SK-N-SH treated with all-trans-retinoic acid at 6 μM for 48 hours (cell line): ENCODE data around the gene PAOX.

Source experiments
- GLIS3 ChIP-seq: fragments of 250-450 bp; sonication (Bioruptor Pico); IDR thresholded peaks from 2 replicates; pipeline ENCODE4 v1.5.0; 2020; ENCODE audit warnings: mild to moderate bottlenecking, moderate library complexity
- ISL1 ChIP-seq: fragments of 250-450 bp; sonication (Bioruptor Pico); IDR thresholded peaks from 2 replicates; pipeline ENCODE4 v2.1.2; 2022; ENCODE audit warnings: mild to moderate bottlenecking, moderate library complexity
- TCF4 ChIP-seq: fragments of 250-450 bp; sonication (Bioruptor Pico); IDR thresholded peaks from 2 replicates; pipeline ENCODE4 v1.8.0; 2021; ENCODE audit warnings: mild to moderate bottlenecking, moderate library complexity, borderline replicate concordance
- TSHZ2 ChIP-seq: fragments of 250-450 bp; sonication (Bioruptor Pico); IDR thresholded peaks from 2 replicates; pipeline ENCODE4 v1.5.0; 2020; ENCODE audit warnings: mild to moderate bottlenecking, moderate library complexity
- ZFP3 ChIP-seq: fragments of 250-450 bp; sonication (Bioruptor Pico); IDR thresholded peaks from 2 replicates; pipeline ENCODE4 v1.5.0; 2020; ENCODE audit warnings: mild to moderate bottlenecking, moderate library complexity
- ZFP30 ChIP-seq: fragments of 450-650 bp; formaldehyde crosslinking; IDR thresholded peaks from 2 replicates; pipeline ENCODE4 v1.5.0; 2022; ENCODE audit warnings: mild to moderate bottlenecking, moderate library complexity

- TF ChIP-seq ISL1 (CRISPR knock-in tag): no peak
- TF ChIP-seq TSHZ2 (CRISPR knock-in tag): no peak
- TF ChIP-seq ZFP3 (CRISPR knock-in tag): no peak
- no peak for TF ChIP-seq ZFP30 (CRISPR knock-in tag)
- no peak for TF ChIP-seq GLIS3 (CRISPR knock-in tag)
- no peak for TF ChIP-seq TCF4 (CRISPR knock-in tag)
These were observed 34.8 kb upstream of the PAOX start for GRCh38 chr10:133344236-133344635.
